H1 (cell line): ENCODE data around the gene FICD. TPM values are rescaled to one million over a fixed set of nuclear protein-coding genes. Genes with fewer than 3 reads are reported as not detected.

Experiments used
- CTBP2 ChIP-seq: IDR thresholded peaks from 2 replicates; pipeline ENCODE4 v1.7.0; 2011; ENCODE audit warnings: borderline replicate concordance, mild to moderate bottlenecking, moderate library complexity, mixed read lengths, low read length; ENCODE audit not compliant: insufficient read depth, insufficient read length
- POU5F1 ChIP-seq: IDR thresholded peaks from 2 replicates; pipeline ENCODE4 v1.6.1; 2011; ENCODE audit warnings: low read depth, mild to moderate bottlenecking, low read length, moderate library complexity
- SIX5 ChIP-seq: IDR thresholded peaks from 2 replicates; pipeline ENCODE4 v1.6.1; 2011; ENCODE audit warnings: mild to moderate bottlenecking, low read depth, low read length
- polyA plus RNA-seq, 7 experiments: library from polyadenylated mRNA; depleted of rRNA in 3 of 7; stranded (reverse) in 5 of 7; unstranded in 2 of 7; fragments of >200 nt in 5 of 7; fragments of 200-250 nt in 2 of 7; gene quantifications; 1 replicate in 5 of 7; 2 replicates in 1 of 7; 4 replicates in 1 of 7; pipeline versions ENCODE4 v1.2.1 to v1.2.3, GENCODE V29; 2011 to 2013; ENCODE audit warnings: missing spikeins in 2 of 7, mixed read lengths in 2 of 7
- total RNA-seq: library from RNA; stranded (reverse); fragmentation: NEBNext Ultra II Directional; extraction: Animal tissue kit (Norgen Biotek cat#: 25700); gene quantifications from 2 replicates; pipeline ENCODE4 v1.2.1, GENCODE V29; 2021

The FICD gene
- total and polyA plus RNA-seq, 2 of the 8 experiments (the other 6 are each of a cell fraction or from before 2014, with no cell fraction given), result 2.2 to 6.0 TPM

DNA sequence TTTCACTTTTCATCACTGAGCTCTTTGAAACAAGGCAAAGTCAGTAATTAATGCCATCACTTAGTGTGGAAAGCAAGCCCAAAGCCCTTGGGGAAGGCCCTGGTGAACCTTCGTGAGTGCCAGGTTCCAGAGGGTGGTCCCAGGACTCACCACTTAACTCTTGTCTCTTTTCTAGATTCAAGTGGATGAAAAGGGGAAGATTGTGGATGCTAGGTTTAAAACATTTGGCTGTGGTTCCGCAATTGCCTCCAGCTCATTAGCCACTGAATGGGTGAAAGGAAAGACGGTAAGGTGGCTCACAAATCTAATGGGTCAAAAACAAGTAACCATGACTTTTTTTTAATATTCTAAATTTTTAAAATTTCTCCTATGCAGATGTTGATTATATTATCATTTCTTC, 50.1 kb downstream of the FICD start (continued):
- TF ChIP-seq CTBP2, result no peak
- no peak for TF ChIP-seq POU5F1
- no peak for TF ChIP-seq SIX5
